ENCODE results near the gene PIGH. TPM values are rescaled to one million over a fixed set of nuclear protein-coding genes. Genes with fewer than 3 reads are reported as not detected.

The PIGH gene
- total RNA-seq, 1 experiment from 2014 or later = 19.0 TPM

DNA sequence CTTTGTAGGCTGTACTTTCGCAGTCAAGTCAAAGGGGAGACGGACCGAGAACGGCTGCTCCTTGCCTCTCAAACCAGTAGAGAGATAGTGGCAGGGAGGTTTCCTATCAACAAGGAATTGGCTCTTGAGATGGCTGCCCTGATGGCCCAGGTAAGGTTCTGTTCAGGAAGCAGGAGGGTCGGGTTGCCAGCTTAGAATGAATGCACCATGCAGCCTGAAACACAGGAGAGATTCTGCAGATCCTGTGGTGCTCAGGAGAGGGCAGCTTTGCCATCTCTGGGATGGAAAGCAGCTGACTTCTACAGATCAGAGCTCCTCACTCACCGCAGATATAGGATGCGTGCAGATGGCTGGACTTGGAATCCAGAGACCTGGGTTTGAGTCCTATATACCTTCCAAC lies 18.0 kb downstream of the PIGH start:
- peaks cover 6% of the 10 kb centered on the region for H3K36me3 Mint-ChIP-seq (ENCODE audit: insufficient read depth, unreplicated experiment)
- no peak overlapping the region for H3K27ac Mint-ChIP-seq (ENCODE audit: unreplicated experiment)
- no peak overlapping the region for H3K4me3 Mint-ChIP-seq (ENCODE audit: low read depth, unreplicated experiment)
- no TSS peak for BruUV-seq (replicated peaks)
- CTCF ChIA-PET = interaction anchor here (3.2 to 3.6 kb wide), 2 partner anchors 55 to 122 kb away, joined by 11 to 31 read pairs; no protein-coding TSS in a partner anchor
- no peaks in the 10 kb centered on the region for H3K4me1 Mint-ChIP-seq (ENCODE audit: low read depth, unreplicated experiment)
- no peaks in the 10 kb centered on the region for H3K27me3 Mint-ChIP-seq (ENCODE audit: unreplicated experiment)
- intact Hi-C loops (cut with micrococcal nuclease; ENCODE audit: unreplicated experiment) = no loop called here
- no peaks in the 10 kb centered on the region for H3K9me3 Mint-ChIP-seq (ENCODE audit: low read depth, unreplicated experiment)
- DNase-seq = no peak
- no peak for TF ChIP-seq CTCF (IDR thresholded peaks at IDR 0.05; ENCODE audit: unreplicated experiment)

GRCh38 chr14:67581643-67582042 lies 18.4 kb downstream of the PIGH start:
- no peak overlapping the region for H3K27ac Mint-ChIP-seq (ENCODE audit: unreplicated experiment)

DNA sequence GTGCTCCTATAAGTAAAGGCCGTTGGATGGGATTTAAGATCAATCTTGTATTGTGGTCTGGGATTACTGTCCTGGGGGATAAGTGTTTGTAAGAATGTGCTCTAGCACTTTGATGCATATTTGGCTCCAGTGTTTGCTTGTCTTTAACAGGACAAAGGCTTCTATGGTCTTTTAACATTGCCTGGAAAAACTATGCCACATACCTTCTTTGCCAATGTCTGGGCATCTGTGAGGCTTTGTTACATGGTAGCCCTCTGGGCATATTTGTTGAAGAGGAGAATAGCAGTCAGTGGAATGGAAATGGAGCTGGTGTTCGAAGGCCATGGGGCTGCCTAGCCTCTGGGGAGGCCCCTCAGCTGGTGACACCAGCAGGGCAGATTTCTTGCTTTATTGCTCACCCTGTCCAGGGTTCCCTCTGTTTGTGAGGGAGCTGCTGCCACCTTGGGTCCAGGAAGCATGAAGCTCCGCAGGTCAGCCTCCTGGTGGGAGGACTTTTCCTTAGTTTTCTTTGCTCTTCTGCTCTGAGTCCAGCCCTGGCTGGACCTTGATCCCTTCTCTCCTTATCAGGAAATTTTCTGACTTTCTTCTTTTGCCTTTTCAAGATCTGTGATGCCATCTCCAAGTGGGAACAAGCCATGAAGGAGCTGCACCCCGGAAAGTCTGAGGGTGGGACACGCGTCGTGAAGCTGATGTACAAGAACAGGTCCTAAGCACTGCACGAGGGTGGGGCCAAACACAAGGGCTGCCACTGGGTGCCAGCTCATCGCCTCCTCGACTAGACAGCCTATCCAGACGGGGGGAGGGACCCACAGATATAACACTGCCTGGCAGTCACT lies 19.5 kb downstream of the PIGH start:
- no peak for DNase-seq
- no peaks in the 10 kb centered on the region for H3K36me3 Mint-ChIP-seq (ENCODE audit: insufficient read depth, unreplicated experiment)
- intact Hi-C loops (cut with micrococcal nuclease; ENCODE audit: unreplicated experiment) = no loop called here
- no TSS peak for BruUV-seq (replicated peaks)
- CTCF ChIA-PET = interaction anchor here (0.6 to 3.2 kb wide), 4 partner anchors 9 to 54 kb away, joined by 3 to 11 read pairs (median 3); partner anchors contain the start of gene PIGH
- no peak overlapping the region for H3K27ac Mint-ChIP-seq (ENCODE audit: unreplicated experiment)
- no peak for TF ChIP-seq CTCF (IDR thresholded peaks at IDR 0.05; ENCODE audit: unreplicated experiment)
- no peaks in the 10 kb centered on the region for H3K27me3 Mint-ChIP-seq (ENCODE audit: unreplicated experiment)
- peaks cover 5% of the 10 kb centered on the region for H3K4me1 Mint-ChIP-seq (ENCODE audit: low read depth, unreplicated experiment)
- no peak overlapping the region for H3K4me3 Mint-ChIP-seq (ENCODE audit: low read depth, unreplicated experiment)
- no peaks in the 10 kb centered on the region for H3K9me3 Mint-ChIP-seq (ENCODE audit: low read depth, unreplicated experiment)

More at GRCh38 chr14:67581643-67582042, 18.4 kb downstream of the PIGH start:
- H3K4me3 Mint-ChIP-seq (ENCODE audit: low read depth, unreplicated experiment) = no peak overlapping the region
- H3K9me3 Mint-ChIP-seq (ENCODE audit: low read depth, unreplicated experiment) = no peaks in the 10 kb centered on the region
- no peaks in the 10 kb centered on the region for H3K4me1 Mint-ChIP-seq (ENCODE audit: low read depth, unreplicated experiment)
- intact Hi-C loops (cut with micrococcal nuclease; ENCODE audit: unreplicated experiment) = no loop called here
- H3K36me3 Mint-ChIP-seq (ENCODE audit: insufficient read depth, unreplicated experiment) = peaks cover 5% of the 10 kb centered on the region
- CTCF ChIA-PET = interaction anchor here (0.6 to 3.6 kb wide), 4 partner anchors 10 to 123 kb away, joined by 3 to 31 read pairs (median 7); partner anchors contain the start of gene PIGH
- no peak for DNase-seq
- TF ChIP-seq CTCF (IDR thresholded peaks at IDR 0.05; ENCODE audit: unreplicated experiment) = no peak
- BruUV-seq (replicated peaks) = no TSS peak
- H3K27me3 Mint-ChIP-seq (ENCODE audit: unreplicated experiment) = no peaks in the 10 kb centered on the region

GRCh38 chr14:67579636-67580035 lies 20.4 kb downstream of the PIGH start:
- no peak for DNase-seq
- Mint-ChIP-seq H3K4me3 (ENCODE audit: low read depth, unreplicated experiment) (no peak overlapping the region), H3K4me1 (ENCODE audit: low read depth, unreplicated experiment) (peaks cover 9% of the 10 kb centered on the region), H3K27ac (ENCODE audit: unreplicated experiment) (no peak overlapping the region), H3K9me3 (ENCODE audit: low read depth, unreplicated experiment) (no peaks in the 10 kb centered on the region), H3K36me3 (ENCODE audit: insufficient read depth, unreplicated experiment) (no peaks in the 10 kb centered on the region), H3K27me3 (ENCODE audit: unreplicated experiment) (no peaks in the 10 kb centered on the region)
- no TSS peak for BruUV-seq (replicated peaks)
- no peak for TF ChIP-seq CTCF (IDR thresholded peaks at IDR 0.05; ENCODE audit: unreplicated experiment)
- intact Hi-C loops (cut with micrococcal nuclease; ENCODE audit: unreplicated experiment) = no loop called here
- CTCF ChIA-PET = interaction anchor here (3.2 kb wide), 1 partner anchor 53 kb away, joined by 11 read pairs; no protein-coding TSS in a partner anchor
